Measurements from ENCODE around the gene CD81. TPM values are rescaled to one million over a fixed set of nuclear protein-coding genes. Genes with fewer than 3 reads are reported as not detected.

Gene CD81
- total RNA-seq, 1 donor from 2014 or later = 424 TPM

DNA sequence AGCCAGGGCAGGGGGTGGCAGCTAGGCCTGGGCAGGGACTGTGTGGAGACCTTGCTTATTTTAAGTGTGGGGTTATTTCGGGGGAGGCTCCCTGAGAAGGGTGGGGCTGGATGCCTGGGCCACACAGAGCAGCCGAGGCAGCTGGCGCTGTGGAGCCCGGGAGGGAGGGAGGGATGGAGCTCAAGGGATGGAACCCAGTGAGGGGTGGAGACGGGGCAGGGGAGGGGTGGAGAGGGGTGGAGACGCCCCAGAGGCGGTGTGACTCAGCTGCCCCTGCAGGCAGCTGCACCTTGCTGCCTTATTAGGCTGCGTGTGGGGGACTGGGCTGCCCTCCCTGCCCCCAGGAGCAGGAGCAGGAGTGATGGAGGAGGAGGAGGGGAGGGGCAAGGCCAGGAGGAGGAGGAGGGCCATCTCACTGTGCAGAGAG is 13.6 kb downstream of the CD81 start:
- H3K4me3 Mint-ChIP-seq (ENCODE audit: unreplicated experiment) = no peak overlapping the region
- H3K27me3 Mint-ChIP-seq (ENCODE audit: unreplicated experiment) = peaks cover 6% of the 10 kb centered on the region

DNA sequence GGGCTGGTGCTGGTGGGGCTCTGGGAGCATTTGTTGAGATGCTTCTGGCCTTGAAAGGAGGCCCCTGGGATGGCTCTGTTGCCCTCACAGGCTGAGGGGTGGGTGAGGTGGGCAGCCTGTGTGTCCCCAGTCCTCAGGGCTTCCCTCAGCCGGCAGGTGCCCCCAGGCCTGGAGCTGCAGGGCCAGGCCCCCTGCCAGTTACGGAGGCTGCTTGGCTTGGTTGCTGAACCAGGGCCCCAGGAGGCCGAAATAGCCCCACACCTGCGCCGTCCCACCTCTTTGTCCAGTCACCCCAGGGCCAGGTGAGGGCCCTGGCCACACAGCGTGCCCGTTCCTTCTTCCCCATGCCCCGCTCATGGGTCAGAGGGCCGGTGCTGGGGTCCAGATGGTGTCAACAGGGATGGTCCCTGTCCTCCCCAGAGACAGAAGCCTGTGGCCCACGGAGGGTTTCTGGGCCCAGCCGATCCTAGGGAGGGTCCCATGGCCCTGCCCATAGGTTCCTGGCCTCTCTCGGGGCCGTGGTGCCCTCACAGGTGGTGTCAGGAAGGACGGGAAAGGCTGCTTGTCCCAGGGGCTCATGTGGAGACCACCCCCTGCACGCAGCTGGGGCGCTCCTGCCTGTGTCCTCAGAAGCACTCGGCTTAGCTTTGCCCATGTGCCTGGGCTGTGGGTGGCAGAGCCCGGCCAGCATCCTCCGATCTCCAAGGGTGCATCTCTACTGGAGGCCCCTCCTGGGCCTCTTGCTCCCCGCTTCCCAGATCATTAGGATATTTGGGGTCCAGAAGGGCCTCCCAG is 14.3 kb downstream of the CD81 start:
- H3K36me3 Mint-ChIP-seq (ENCODE audit: low read depth, unreplicated experiment) = no peaks in the 10 kb centered on the region
- H3K9me3 Mint-ChIP-seq (ENCODE audit: unreplicated experiment) = no peaks in the 10 kb centered on the region
- H3K27me3 Mint-ChIP-seq (ENCODE audit: unreplicated experiment) = peaks cover 6% of the 10 kb centered on the region
- no peak overlapping the region for H3K27ac Mint-ChIP-seq (ENCODE audit: unreplicated experiment)
- peaks cover 11% of the 10 kb centered on the region for H3K4me1 Mint-ChIP-seq (ENCODE audit: unreplicated experiment)
- no peak for DNase-seq (ENCODE audit: low spot score)
- H3K4me3 Mint-ChIP-seq (ENCODE audit: unreplicated experiment) = no peak overlapping the region
- no peak for TF ChIP-seq CTCF (IDR thresholded peaks at IDR 0.05; ENCODE audit: unreplicated experiment)

More for the DNA sequence above, 13.6 kb downstream of the CD81 start:
- H3K4me1 Mint-ChIP-seq (ENCODE audit: unreplicated experiment) = peaks cover 15% of the 10 kb centered on the region
- peak overlapping the region; percentile 13 for H3K27ac Mint-ChIP-seq (ENCODE audit: unreplicated experiment)
- no peaks in the 10 kb centered on the region for H3K9me3 Mint-ChIP-seq (ENCODE audit: unreplicated experiment)
- TF ChIP-seq CTCF (IDR thresholded peaks at IDR 0.05; ENCODE audit: unreplicated experiment) = no peak
- peaks cover 4% of the 10 kb centered on the region for H3K36me3 Mint-ChIP-seq (ENCODE audit: low read depth, unreplicated experiment)
- DNase-seq (ENCODE audit: low spot score) = no peak

- TF ChIP-seq CTCF (IDR thresholded peaks at IDR 0.05; ENCODE audit: unreplicated experiment) = no peak
- H3K9me3 Mint-ChIP-seq (ENCODE audit: unreplicated experiment) = no peaks in the 10 kb centered on the region
Observed at GRCh38 chr11:2392241-2392959, 15.3 kb downstream of the CD81 start.

DNA sequence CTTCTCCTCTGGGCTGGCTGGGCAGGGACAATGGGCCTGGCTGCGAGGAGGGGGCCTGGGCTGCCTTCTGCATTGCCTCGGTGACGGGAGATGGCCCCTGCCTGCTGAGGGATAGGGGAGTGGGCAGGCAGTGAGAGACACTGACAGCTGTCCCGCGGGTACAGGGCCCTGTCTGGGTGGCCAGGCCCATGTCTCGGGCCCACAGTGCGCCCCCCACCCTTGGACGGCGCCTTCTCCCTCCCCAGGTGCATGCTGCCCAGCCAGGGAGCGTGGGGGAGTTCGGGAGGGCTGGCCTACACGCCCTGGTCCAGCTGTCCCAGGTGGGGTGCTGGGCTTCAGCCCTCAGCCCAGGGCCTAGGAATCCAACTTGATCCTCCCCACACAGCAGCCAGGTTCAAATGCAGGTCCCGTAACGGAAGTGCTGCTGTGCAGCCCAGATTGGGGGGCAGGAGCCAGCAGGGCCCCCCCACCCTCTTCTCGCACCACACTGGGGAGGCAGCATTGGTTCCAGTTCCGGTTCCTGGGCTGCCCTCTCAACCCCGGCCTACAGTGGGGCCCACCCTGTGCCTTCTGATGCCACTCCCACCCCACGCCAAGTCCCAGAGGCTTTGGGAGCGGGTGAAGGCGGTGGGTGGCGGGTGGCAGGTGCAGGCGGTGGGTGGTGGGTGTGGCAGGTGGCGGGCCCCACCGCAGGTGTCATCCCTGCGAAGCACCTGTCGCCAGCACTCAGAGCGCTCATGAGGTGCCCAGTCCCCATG is 16.2 kb downstream of the CD81 start:
- H3K4me1 Mint-ChIP-seq (ENCODE audit: unreplicated experiment) = peaks cover 11% of the 10 kb centered on the region
- no peaks in the 10 kb centered on the region for H3K9me3 Mint-ChIP-seq (ENCODE audit: unreplicated experiment)
- peaks cover 11% of the 10 kb centered on the region for H3K27me3 Mint-ChIP-seq (ENCODE audit: unreplicated experiment)
- H3K27ac Mint-ChIP-seq (ENCODE audit: unreplicated experiment) = no peak overlapping the region
- H3K36me3 Mint-ChIP-seq (ENCODE audit: low read depth, unreplicated experiment) = peaks cover 6% of the 10 kb centered on the region
- DNase-seq (ENCODE audit: low spot score) = no peak
- TF ChIP-seq CTCF (IDR thresholded peaks at IDR 0.05; ENCODE audit: unreplicated experiment) = no peak
- no peak overlapping the region for H3K4me3 Mint-ChIP-seq (ENCODE audit: unreplicated experiment)

More at GRCh38 chr11:2392241-2392959, 15.3 kb downstream of the CD81 start:
- Mint-ChIP-seq H3K4me1 (ENCODE audit: unreplicated experiment) (peaks cover 11% of the 10 kb centered on the region), H3K27ac (ENCODE audit: unreplicated experiment) (no peak overlapping the region), H3K36me3 (ENCODE audit: low read depth, unreplicated experiment) (peaks cover 6% of the 10 kb centered on the region), H3K27me3 (ENCODE audit: unreplicated experiment) (peaks cover 11% of the 10 kb centered on the region), H3K4me3 (ENCODE audit: unreplicated experiment) (no peak overlapping the region)
- DNase-seq (ENCODE audit: low spot score) = no peak
